ENCODE results near the gene CDHR3.

The CDHR3 gene

DNA sequence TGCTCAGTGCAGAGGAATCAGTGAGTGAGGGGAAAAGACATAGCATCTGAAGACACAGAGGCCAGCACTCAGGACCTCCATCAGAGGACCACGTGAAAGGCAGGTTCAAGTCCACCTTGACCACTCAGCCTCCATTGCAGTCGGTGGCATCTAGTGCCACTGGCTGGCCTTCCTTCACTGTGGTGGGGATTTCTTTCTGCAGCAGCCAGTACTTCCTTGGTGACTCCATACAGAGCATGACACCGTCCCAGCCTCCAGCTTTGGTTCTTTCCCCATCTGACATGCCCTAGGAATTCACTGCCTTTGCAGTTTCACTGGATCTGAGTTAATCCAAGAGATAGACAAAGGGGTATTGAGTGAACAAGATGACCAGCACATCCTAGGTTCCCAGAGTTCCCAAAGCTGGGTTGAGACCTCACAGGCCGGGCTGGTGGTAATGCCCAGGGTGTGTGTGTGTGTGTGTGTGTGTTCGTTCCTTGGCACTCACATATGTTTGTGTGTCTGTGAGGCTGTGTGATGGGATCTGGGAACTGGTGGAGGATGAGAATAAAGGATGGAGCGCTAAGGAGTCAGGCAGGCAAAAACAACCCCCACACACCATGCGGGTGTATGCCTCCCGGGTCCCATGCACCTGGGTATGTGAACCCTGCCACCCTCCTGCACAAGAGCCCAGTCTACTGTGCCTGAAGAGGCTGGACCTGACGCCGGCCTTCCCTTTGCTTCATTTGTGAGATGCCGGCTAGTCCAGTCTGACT is 91.3 kb downstream of the CDHR3 start:
- DNase-seq = no peak

DNA sequence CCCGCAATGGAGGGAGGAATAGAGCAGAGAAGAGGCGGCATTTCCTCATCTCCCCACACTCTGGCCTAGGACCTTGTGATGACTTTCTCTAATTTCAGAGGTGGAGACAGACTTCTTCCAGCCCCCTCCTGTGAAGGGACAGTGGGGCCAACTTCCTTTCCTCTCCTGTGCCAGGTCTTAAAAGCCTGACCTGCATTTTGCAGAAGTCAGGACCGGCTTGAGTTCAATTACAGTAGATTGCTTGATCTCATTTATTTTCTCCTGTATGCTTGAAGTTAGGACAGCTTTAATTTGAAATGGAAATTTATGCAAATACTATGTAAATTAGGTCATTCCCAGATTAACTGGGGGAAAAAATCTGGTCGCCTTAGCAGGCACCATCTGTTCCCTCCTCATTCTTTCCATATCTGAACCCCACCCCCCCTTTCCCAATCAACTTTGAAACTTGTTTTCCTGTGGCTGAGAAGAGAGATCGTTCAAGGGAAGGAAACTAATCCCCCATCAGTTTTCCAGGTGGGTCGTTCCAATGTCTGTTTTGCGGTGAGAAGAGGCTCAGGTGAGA is 92.0 kb downstream of the CDHR3 start:
- DNase-seq = no peak

DNA sequence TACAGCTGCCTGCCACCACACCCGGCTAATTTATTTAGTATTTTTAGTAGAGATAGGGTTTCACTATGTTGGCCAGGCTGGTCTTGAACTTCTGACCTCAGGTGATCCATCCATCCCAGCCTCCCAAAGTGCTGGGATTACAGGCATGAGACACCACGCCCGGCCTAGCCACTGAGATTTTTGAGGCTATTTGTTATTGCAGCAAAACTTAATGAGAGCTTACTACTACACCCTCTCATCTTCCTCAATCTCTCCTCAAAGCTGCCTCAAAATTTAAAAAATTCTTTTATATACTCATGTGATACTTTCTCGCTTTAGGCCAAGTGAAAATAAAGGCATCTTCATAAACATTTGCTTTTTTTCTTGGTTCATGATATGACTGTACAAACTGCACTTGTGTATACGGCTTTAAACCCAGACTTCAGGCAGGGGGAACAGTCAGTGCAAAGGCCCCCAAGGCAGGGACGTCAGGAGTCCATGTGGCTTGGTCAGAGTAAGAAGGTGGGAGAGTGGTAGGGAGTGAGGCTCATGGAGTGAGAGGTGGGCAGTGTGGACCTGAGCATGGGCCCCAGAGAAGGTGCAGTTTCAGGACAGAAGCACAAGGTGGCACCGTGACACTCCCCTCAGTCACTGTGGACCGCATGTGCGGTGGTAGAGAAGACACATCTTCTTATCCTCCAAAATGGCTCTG is 93.6 kb downstream of the CDHR3 start:
- peak; percentile 76 for DNase-seq

GRCh38 chr7:106057204-106057961 is 94.3 kb downstream of the CDHR3 start:
- DNase-seq = no peak

DNA sequence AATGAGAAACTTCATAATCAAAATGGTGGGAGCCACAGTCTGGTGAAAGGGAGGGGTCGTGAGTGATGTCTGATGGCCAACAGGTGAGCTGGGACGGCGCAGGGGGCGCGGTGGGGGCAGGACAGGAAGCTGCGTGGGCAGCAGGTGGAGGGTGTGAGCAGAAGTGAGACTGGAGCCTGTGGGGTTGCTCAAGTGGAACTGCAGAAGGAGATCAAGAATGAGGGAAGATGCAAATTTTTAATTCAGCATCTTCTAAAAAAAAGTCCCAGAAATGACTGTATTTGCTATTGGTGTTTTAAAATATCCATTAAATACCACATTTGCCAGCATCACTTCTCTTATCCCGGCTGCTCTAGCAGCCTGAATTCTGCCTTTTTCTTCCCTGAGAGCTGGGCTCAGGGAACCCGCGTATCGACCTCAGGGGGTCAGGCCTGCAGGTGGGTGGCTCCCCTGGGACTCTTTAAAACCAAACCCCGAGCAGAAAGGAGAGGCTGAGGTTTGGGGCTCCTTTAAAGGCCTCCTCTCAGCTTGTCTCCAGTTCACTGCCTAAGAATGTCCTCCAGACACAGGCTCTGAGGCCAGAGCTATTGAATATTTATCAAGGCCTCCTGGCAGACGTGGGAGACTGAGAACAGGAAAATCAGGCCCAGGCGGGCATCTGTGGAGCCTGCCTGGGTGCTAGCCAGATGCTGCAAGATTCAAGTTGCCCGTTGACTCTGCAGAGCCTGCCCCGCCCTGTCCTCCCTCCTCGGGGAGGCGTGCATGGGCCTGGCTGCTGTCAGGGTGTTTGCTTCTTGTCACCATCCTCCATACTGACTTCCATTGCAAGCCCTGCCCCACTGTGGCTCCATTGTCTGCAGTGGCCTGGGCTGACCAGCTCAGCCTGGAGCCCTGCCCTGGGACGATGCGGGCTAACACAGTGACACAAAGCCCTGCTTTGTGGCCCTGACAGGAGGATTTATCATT is 95.2 kb downstream of the CDHR3 start:
- no peak for DNase-seq

DNA sequence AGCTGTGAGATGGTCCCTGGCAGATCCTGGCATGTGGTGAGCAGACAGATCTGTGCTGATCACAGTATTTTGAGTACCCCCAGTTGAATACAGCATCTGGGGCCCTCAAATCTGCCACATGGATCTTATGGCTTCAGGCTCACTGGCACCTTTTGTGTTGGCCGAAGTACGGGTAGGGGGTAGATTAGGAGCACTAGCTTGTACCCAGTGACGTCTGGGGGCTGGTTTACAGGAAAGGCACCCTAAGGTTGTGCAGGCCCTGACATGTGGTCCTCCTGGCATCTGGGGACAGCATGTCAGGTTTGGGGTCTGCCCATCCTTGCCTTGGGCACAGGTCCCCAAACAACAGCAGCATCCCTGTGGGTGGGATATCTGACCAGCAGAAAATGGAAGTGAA is 95.9 kb downstream of the CDHR3 start:
- DNase-seq = no peak

DNA sequence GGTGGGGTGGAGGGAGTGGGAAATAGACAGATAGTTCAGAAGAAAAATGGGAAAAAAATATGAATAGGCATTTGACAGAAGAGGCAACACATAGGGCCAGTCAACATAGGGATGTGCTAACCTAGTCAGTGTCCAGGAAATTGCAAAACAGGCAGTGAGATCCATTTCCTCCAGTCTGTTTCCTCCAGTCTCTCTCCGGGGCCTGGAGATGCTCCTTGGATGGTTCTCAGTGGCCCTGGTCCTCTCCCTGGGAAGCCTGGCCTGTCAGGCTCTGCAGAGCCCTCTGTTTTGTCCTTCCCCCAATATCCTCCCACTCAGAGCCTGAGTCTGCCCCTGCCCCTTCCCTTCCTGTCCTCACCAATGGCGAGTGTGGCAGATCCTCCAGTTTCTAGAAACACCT is 96.5 kb downstream of the CDHR3 start:
- no peak for DNase-seq

- no peak for DNase-seq
Observed at GRCh38 chr7:106060394-106060920, 97.4 kb downstream of the CDHR3 start.

DNA sequence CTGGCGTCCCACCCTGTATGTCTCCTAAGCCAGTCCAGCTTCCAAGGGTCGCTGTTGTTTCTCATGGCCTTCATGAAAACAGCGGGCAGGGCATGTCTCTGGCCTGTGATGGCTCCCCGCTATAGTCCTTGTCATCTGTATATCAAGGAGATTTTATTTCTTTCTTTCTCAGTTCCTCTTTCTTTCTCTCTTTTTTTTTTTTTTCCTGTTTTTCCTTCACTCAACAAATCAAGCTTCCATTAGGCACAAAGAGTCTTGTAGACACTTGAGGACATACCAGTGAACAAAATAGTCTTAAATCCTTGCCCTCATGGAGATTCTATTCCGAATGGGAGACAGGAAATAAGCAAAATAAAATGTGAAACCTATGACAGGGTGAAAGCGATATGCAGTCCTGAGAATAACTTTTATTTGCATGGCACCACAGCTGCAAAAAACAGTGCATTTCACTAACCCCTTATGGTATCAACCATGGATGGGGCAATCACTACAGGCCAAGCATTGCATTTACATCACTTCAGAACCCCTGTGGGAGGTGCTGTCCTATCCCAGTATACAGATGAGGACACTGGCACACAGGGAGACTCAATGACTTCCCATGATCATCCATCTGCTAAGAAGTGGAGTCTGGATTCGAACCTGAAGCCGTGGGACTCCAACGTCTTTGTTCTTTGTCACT is 98.4 kb downstream of the CDHR3 start:
- DNase-seq = no peak

- DNase-seq = no peak
Observed at GRCh38 chr7:106062006-106062405, 98.9 kb downstream of the CDHR3 start.

DNA sequence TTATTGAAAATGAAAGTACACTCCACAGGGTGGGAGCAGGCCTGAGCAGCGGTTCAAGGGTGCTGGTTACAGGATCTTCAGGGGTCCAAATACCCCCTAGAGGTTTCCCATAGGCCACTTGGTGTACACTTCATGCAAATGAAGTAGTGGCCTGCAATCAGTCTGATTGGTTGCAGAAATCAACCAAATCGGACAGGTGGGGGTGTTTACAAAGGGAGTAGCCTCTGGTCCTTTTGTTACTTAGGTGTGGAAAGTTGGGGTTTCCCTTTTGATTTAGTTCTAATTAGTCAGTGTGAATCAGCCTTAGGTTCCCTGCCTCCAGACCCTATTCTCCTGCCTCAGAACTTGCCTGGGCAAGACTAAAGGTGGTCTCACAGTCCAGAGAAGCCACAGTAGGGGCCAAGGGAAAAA is 99.5 kb downstream of the CDHR3 start:
- DNase-seq = no peak

GRCh38 chr7:106063024-106063423 is 100.0 kb downstream of the CDHR3 start:
- no peak for DNase-seq

GRCh38 chr7:106063692-106064091 is 100.6 kb downstream of the CDHR3 start:
- DNase-seq = no peak

- no peak for DNase-seq
Observed at GRCh38 chr7:106064316-106064715, 101.3 kb downstream of the CDHR3 start.

DNA sequence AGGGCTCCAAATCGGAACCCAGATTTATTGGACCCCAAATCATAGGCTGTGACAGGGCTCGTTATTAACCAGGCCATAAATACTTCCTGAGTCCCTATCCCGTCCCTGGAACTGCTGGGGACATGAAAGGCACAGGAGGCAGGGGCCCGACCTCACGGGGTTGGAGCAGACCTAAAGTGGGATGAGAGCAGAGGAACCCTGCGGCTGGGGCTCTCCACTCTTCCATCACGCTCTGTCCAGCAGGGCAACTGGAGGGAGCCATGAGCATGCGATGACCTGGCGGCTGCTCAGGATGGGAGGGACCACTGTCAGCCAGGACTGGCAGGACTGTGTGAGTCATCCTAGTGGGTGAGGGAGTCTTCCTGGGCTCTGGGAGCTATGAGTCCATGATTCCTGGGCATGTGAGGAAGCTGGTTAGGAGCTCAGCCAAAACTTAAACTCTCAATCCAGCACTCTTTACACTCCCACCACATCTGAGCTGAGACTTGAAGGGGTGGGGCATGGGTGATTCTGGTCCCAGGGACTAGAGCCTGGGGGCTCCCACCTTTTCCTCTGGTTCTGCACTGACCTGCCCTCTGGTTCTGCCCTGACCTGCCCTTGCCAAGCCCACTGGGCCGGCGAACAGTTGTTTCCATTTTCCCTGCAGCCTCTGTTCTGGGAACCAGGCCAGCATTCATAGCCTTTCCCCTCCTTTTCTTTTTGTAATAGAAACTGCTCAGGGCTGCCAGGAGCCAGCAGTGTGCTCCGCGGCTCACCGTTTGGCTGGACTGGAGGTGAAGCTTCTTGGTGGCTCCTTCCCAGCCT is 101.9 kb downstream of the CDHR3 start:
- DNase-seq = no peak

- no peak for DNase-seq
Observed at GRCh38 chr7:106065575-106066500, 102.8 kb downstream of the CDHR3 start.

GRCh38 chr7:106067678-106068077 is 104.6 kb downstream of the CDHR3 start:
- no peak for DNase-seq

GRCh38 chr7:106068538-106068961 is 105.5 kb downstream of the CDHR3 start:
- DNase-seq = no peak

GRCh38 chr7:106068986-106069385 is 105.9 kb downstream of the CDHR3 start:
- DNase-seq = no peak

All from stimulated activated CD8-positive, alpha-beta memory T cell treated with anti-CD3 and anti-CD28 coated beads, Interleukin-4, amount 100 ng/mL, for 48 hours (primary cell).